SK-N-SH treated with all-trans-retinoic acid at 6 μM for 48 hours (cell line): Measurements from ENCODE around the gene JARID2.

Experiments
- ATAC-seq: fragments of 200-7000 bp; cut with Tn5 transposase; 3 replicates; pipeline ENCODE4 v1.9.1; 2020; ENCODE audit warnings: mild to moderate bottlenecking, moderate library complexity
- ARNTL ChIP-seq: fragments of 450-650 bp; formaldehyde crosslinking; IDR thresholded peaks from 2 replicates; pipeline ENCODE4 v1.5.0; 2020; ENCODE audit warnings: low read depth, mild to moderate bottlenecking, moderate library complexity, borderline replicate concordance
- BACH2 ChIP-seq: fragments of 250-450 bp; sonication (Bioruptor Pico); IDR thresholded peaks from 2 replicates; pipeline ENCODE4 v1.9.0; 2021; ENCODE audit warnings: mild to moderate bottlenecking, borderline replicate concordance
- CSDC2 ChIP-seq: fragments of 250-450 bp; sonication (Bioruptor Pico); IDR thresholded peaks from 2 replicates; pipeline ENCODE4 v1.5.0; 2020; ENCODE audit warnings: mild to moderate bottlenecking, moderate library complexity
- ESRRG ChIP-seq: fragments of 250-450 bp; sonication (Bioruptor Pico); IDR thresholded peaks from 2 replicates; pipeline ENCODE4 v1.6.1; 2021; ENCODE audit warnings: mild to moderate bottlenecking
- GLIS3 ChIP-seq: fragments of 250-450 bp; sonication (Bioruptor Pico); IDR thresholded peaks from 2 replicates; pipeline ENCODE4 v1.5.0; 2020; ENCODE audit warnings: mild to moderate bottlenecking, moderate library complexity
- ISL1 ChIP-seq: fragments of 250-450 bp; sonication (Bioruptor Pico); IDR thresholded peaks from 2 replicates; pipeline ENCODE4 v2.1.2; 2022; ENCODE audit warnings: mild to moderate bottlenecking, moderate library complexity
- RARB ChIP-seq: fragments of 250-450 bp; sonication (Bioruptor Pico); IDR thresholded peaks from 2 replicates; pipeline ENCODE4 v1.8.0; 2021; ENCODE audit warnings: mild to moderate bottlenecking, moderate library complexity
- SNAI2 ChIP-seq: fragments of 250-450 bp; sonication (Bioruptor Pico); IDR thresholded peaks from 2 replicates; pipeline ENCODE4 v1.5.0; 2020; ENCODE audit warnings: mild to moderate bottlenecking, moderate library complexity
- ZC3H10 ChIP-seq: fragments of 250-450 bp; sonication (Bioruptor Pico); IDR thresholded peaks from 2 replicates; pipeline ENCODE4 v1.5.1; 2021; ENCODE audit warnings: mild to moderate bottlenecking, moderate library complexity
- ZNF70 ChIP-seq: fragments of 450-650 bp; formaldehyde crosslinking; IDR thresholded peaks from 2 replicates; pipeline ENCODE4 v1.5.0; 2020; ENCODE audit warnings: mild to moderate bottlenecking, moderate library complexity
- TF ChIP-seq, protein P1 (sequence below): fragments of 250-450 bp; sonication (Bioruptor Pico); IDR thresholded peaks from 2 replicates; pipeline ENCODE4 v1.5.1; 2021; ENCODE audit warnings: mild to moderate bottlenecking, moderate library complexity
- TF ChIP-seq, protein P2 (sequence below): fragments of 250-450 bp; sonication (Bioruptor Pico); IDR thresholded peaks from 2 replicates; pipeline ENCODE4 v1.8.0; 2020; ENCODE audit warnings: mild to moderate bottlenecking, moderate library complexity, borderline replicate concordance
- TF ChIP-seq, protein P3 (sequence below): fragments of 250-450 bp; sonication (Bioruptor Pico); IDR thresholded peaks from 2 replicates; pipeline ENCODE4 v1.5.1; 2020; ENCODE audit warnings: low read depth, mild to moderate bottlenecking, moderate library complexity
- TF ChIP-seq, protein P4 (sequence below): fragments of 250-450 bp; sonication (Bioruptor Pico); IDR thresholded peaks from 2 replicates; pipeline ENCODE4 v1.5.0; 2020; ENCODE audit warnings: mild to moderate bottlenecking, moderate library complexity
- TF ChIP-seq, protein P5 (sequence below): fragments of 250-450 bp; sonication (Bioruptor Pico); IDR thresholded peaks from 2 replicates; pipeline ENCODE4 v1.8.0; 2021; ENCODE audit warnings: low read depth, mild to moderate bottlenecking, moderate library complexity, borderline replicate concordance

The JARID2 gene

DNA sequence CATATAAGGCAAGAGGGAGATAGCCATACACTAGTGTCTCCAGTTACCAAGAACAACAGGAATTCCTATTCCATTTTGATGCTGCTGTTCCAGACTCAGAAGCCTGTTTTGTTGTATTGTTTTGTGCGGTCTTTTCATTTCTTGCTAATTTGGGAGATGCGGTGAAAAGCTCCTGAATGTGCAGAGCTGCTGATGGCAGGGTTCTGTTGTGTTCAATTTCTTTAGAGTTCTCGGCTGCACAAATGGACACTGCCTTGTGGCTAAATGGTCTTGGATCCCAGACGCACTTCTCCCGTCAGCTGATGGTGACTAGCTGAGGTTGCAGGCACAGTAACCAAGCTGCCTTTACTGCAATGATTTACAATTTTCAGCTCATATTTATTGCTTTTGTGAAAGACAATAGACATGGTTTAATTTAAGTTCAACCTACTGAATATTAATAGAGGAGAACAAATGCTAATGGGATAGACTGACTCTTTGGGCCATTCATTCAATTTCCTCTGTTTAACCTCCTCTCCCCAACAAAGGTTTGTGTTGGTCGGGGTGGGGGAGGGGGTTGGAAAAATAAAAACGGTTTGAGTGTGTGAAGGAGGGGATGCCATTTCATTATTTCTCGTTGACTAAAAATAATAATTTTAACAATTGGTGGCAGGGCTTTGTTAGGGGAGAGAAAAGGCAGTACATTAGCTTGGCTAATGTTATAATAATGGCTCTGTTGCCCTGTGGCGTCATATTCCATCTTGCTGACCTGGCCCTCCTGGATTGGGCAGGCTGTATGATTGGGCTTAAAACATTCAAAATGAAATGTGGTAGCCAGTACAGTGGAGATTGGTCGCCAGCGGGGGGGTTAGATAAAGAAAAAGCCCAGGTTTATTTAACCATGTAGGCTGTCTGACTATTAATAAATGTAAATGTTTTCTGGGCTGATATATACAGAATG, 159.5 kb downstream of the JARID2 start:
- no peak for TF ChIP-seq RARB (CRISPR knock-in tag)
- no peak for ATAC-seq

DNA sequence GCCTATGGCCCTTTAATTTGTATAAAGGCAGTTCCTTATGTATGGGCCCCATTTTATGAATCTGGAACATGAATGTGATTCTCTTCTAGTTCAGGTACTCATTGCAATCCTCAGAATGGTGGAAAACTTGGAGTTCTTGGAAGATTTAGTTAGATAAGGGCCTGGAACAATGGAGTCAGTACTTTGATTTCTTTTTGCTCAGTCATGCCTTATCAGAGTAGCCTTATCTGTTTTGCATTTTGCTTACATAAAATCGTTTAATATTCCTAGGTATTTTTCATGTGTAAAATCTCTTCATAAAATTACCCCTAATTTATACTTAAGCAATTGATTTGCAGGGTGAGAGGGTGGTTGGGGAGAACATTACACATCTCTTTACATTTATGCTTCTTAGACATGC, 160.6 kb downstream of the JARID2 start:
- no peak for ATAC-seq
- no peak for TF ChIP-seq ZC3H10 (CRISPR knock-in tag)
- TF ChIP-seq SNAI2 (CRISPR knock-in tag): no peak

DNA sequence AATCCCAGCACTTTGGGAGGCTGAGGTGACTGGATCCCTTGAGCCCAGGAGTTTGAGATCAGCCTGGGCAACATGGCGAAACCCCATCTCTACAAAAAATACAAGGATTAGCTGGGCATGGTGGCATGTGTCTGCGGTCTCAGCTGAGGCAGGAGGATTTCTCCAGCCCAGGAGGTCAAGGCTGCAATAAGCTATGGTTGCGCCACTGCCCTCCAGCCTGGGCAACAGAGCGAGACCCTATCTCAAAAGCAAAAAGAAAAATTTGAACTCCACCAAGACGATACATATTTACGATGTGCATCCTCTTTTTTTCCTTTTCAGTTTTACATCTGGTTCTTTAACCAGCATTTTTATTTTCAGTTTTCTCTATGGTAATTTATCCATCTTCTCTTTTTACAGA, 162.1 kb downstream of the JARID2 start:
- TF ChIP-seq, protein P1, sequence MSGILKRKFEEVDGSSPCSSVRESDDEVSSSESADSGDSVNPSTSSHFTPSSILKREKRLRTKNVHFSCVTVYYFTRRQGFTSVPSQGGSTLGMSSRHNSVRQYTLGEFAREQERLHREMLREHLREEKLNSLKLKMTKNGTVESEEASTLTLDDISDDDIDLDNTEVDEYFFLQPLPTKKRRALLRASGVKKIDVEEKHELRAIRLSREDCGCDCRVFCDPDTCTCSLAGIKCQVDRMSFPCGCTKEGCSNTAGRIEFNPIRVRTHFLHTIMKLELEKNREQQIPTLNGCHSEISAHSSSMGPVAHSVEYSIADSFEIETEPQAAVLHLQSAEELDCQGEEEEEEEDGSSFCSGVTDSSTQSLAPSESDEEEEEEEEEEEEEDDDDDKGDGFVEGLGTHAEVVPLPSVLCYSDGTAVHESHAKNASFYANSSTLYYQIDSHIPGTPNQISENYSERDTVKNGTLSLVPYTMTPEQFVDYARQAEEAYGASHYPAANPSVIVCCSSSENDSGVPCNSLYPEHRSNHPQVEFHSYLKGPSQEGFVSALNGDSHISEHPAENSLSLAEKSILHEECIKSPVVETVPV (CRISPR knock-in tag): no peak
- TF ChIP-seq ZC3H10 (CRISPR knock-in tag) (no peak), ZNF70 (no peak), BACH2 (CRISPR knock-in tag) (no peak), SNAI2 (CRISPR knock-in tag) (no peak), ARNTL (CRISPR knock-in tag) (no peak), ISL1 (CRISPR knock-in tag) (no peak), CSDC2 (no peak), GLIS3 (no peak)
- TF ChIP-seq, protein P2, sequence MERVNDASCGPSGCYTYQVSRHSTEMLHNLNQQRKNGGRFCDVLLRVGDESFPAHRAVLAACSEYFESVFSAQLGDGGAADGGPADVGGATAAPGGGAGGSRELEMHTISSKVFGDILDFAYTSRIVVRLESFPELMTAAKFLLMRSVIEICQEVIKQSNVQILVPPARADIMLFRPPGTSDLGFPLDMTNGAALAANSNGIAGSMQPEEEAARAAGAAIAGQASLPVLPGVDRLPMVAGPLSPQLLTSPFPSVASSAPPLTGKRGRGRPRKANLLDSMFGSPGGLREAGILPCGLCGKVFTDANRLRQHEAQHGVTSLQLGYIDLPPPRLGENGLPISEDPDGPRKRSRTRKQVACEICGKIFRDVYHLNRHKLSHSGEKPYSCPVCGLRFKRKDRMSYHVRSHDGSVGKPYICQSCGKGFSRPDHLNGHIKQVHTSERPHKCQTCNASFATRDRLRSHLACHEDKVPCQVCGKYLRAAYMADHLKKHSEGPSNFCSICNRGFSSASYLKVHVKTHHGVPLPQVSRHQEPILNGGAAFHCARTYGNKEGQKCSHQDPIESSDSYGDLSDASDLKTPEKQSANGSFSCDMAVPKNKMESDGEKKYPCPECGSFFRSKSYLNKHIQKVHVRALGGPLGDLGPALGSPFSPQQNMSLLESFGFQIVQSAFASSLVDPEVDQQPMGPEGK (CRISPR knock-in tag): no peak
- TF ChIP-seq, protein P3, sequence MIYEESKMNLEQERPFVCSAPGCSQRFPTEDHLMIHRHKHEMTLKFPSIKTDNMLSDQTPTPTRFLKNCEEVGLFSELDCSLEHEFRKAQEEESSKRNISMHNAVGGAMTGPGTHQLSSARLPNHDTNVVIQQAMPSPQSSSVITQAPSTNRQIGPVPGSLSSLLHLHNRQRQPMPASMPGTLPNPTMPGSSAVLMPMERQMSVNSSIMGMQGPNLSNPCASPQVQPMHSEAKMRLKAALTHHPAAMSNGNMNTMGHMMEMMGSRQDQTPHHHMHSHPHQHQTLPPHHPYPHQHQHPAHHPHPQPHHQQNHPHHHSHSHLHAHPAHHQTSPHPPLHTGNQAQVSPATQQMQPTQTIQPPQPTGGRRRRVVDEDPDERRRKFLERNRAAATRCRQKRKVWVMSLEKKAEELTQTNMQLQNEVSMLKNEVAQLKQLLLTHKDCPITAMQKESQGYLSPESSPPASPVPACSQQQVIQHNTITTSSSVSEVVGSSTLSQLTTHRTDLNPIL (CRISPR knock-in tag): no peak
- TF ChIP-seq, protein P4, sequence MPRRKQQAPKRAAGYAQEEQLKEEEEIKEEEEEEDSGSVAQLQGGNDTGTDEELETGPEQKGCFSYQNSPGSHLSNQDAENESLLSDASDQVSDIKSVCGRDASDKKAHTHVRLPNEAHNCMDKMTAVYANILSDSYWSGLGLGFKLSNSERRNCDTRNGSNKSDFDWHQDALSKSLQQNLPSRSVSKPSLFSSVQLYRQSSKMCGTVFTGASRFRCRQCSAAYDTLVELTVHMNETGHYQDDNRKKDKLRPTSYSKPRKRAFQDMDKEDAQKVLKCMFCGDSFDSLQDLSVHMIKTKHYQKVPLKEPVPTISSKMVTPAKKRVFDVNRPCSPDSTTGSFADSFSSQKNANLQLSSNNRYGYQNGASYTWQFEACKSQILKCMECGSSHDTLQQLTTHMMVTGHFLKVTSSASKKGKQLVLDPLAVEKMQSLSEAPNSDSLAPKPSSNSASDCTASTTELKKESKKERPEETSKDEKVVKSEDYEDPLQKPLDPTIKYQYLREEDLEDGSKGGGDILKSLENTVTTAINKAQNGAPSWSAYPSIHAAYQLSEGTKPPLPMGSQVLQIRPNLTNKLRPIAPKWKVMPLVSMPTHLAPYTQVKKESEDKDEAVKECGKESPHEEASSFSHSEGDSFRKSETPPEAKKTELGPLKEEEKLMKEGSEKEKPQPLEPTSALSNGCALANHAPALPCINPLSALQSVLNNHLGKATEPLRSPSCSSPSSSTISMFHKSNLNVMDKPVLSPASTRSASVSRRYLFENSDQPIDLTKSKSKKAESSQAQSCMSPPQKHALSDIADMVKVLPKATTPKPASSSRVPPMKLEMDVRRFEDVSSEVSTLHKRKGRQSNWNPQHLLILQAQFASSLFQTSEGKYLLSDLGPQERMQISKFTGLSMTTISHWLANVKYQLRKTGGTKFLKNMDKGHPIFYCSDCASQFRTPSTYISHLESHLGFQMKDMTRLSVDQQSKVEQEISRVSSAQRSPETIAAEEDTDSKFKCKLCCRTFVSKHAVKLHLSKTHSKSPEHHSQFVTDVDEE: no peak
- TF ChIP-seq, all 23 proteins: peak for 0
- ATAC-seq: no peak

DNA sequence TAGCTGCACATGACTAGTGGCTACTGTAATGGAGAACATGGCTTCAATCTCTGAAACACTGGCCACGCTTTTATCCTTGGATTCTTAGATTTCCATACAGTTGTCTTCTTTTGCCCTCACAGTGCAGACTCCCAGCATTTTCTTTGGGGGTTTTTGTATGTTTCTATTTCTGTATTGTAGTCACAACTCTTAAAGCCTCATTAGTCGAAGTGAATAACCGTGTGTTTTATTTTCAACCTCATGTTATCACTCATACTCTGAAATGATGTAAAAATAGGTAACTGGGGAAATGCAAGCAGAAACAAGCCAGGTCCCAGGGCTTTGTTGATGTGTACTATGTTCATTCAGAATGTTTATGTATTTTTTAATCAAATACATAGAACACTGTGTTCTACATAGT, 162.9 kb downstream of the JARID2 start:
- TF ChIP-seq, protein P5, sequence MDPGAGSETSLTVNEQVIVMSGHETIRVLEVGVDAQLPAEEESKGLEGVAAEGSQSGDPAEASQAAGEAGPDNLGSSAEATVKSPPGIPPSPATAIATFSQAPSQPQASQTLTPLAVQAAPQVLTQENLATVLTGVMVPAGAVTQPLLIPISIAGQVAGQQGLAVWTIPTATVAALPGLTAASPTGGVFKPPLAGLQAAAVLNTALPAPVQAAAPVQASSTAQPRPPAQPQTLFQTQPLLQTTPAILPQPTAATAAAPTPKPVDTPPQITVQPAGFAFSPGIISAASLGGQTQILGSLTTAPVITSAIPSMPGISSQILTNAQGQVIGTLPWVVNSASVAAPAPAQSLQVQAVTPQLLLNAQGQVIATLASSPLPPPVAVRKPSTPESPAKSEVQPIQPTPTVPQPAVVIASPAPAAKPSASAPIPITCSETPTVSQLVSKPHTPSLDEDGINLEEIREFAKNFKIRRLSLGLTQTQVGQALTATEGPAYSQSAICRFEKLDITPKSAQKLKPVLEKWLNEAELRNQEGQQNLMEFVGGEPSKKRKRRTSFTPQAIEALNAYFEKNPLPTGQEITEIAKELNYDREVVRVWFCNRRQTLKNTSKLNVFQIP: no peak
- TF ChIP-seq, protein P4: no peak
- no peak for TF ChIP-seq CSDC2
- no peak for TF ChIP-seq ZC3H10 (CRISPR knock-in tag)
- TF ChIP-seq, protein P3 (CRISPR knock-in tag): no peak
- TF ChIP-seq ESRRG (CRISPR knock-in tag): no peak
- ATAC-seq: no peak
